Measurements from ENCODE around the gene URB2. TPM values are rescaled to one million over a fixed set of nuclear protein-coding genes. Genes with fewer than 3 reads are reported as not detected.

URB2 gene
- total RNA-seq, 1 experiment from 2014 or later = 53.2 TPM

- Mint-ChIP-seq H3K36me3 (ENCODE audit: insufficient read depth in 1 of 3, low read depth in 3 of 3) (peaks cover 12 to 47% (median 23%) of the 10 kb centered on the region in 3 experiments; a peak in 6 of 7 replicates), H3K4me3 (no peak overlapping the region), H3K9me3 (no peaks in the 10 kb centered on the region), H3K27ac (no peak overlapping the region; a peak in 1 of 7 replicates), H3K4me1 (peaks cover 4 to 12% of the 10 kb centered on the region in 2 experiments), H3K27me3 (ENCODE audit: low read depth) (no peaks in the 10 kb centered on the region)
- Histone ChIP-seq H3K27me3 (ENCODE audit: insufficient read depth, low read length) (no peaks in the 10 kb centered on the region), H4K91ac (ENCODE audit: insufficient read length, low read depth, low read length) (no peak overlapping the region), H3K56ac (ENCODE audit: insufficient read length, low read depth, low read length) (no peak overlapping the region), H4K8ac (replicated peaks; ENCODE audit: insufficient read length, low read depth, low read length) (no peak overlapping the region), H2BK15ac (ENCODE audit: low read depth, low read length) (no peak overlapping the region), H3K79me1 (ENCODE audit: insufficient read depth, low read depth, low read length, poor library complexity, severe bottlenecking) (no peaks in the 10 kb centered on the region), H4K20me1 (ENCODE audit: control insufficient read depth, insufficient read depth, insufficient read length) (no peaks in the 10 kb centered on the region), H3K4me2 (ENCODE audit: insufficient read depth, insufficient read length, low read length) (no peak overlapping the region), H3K23me2 (ENCODE audit: insufficient read length, low read depth, low read length, poor library complexity, severe bottlenecking) (no peaks in the 10 kb centered on the region), H2AFZ (ENCODE audit: low read length) (no peak overlapping the region), H3K9me3 (ENCODE audit: control insufficient read depth, low read depth, low read length) (no peaks in the 10 kb centered on the region), H2BK12ac (ENCODE audit: insufficient read length, low read depth, low read length) (no peak overlapping the region), H2AK5ac (ENCODE audit: insufficient read length, low read length) (no peak overlapping the region), H2BK120ac (ENCODE audit: low read depth, low read length, poor library complexity, severe bottlenecking) (no peak overlapping the region), H3K18ac (ENCODE audit: insufficient read length, low read depth, low read length) (no peak overlapping the region), H3K14ac (ENCODE audit: insufficient read depth, low read length) (no peak overlapping the region), H3K4me1 (ENCODE audit: insufficient read depth, low read length) (no peaks in the 10 kb centered on the region), H3T11ph (ENCODE audit: low read length) (no peak overlapping the region), H4K5ac (ENCODE audit: insufficient read length, low read depth, low read length) (no peak overlapping the region), H2BK20ac (ENCODE audit: low read depth, low read length, poor library complexity, severe bottlenecking) (no peak overlapping the region), H3K4ac (ENCODE audit: low read depth, low read length) (no peak overlapping the region), H3K27ac (ENCODE audit: insufficient read length, low read depth, low read length) (no peak overlapping the region), H3K9ac (ENCODE audit: extremely low read depth, insufficient read length, low read length) (no peak overlapping the region), H2BK5ac (ENCODE audit: insufficient read length, low read length) (no peak overlapping the region), H3K79me2 (ENCODE audit: insufficient read depth, low read length) (no peaks in the 10 kb centered on the region), H3K23ac (ENCODE audit: insufficient read length, low read depth, low read length) (no peak overlapping the region)
- WGBS (ENCODE audit: extremely low coverage, insufficient read length, low lambda C conversion rate) = no CpG with 5 or more reads among the region's 5 CpGs
- no peak for TF ChIP-seq CTCF (conservative IDR thresholded peaks at IDR 0.05)
- no peak for DNase-seq
Observed at GRCh38 chr1:229600229-229600628, 25.8 kb upstream of the URB2 start.

All from H9 (cell line).